Ectodermal cell (in vitro differentiated cells): ENCODE measurements around the gene SDK1.

Source experiments
- H3K27ac ChIP-seq: 2 replicates; pipeline ENCODE4 v1.7.0; 2013; ENCODE audit warnings: mild to moderate bottlenecking, low read depth, low read length; ENCODE audit not compliant: insufficient read depth, poor library complexity, severe bottlenecking
- H3K27me3 ChIP-seq: 2 replicates; pipeline ENCODE4 v1.7.0; 2013; ENCODE audit warnings: mild to moderate bottlenecking, low read length; ENCODE audit not compliant: insufficient read depth, control insufficient read depth, poor library complexity, severe bottlenecking
- H3K36me3 ChIP-seq: one replicate; pipeline ENCODE4 v1.7.0; 2013; ENCODE audit warnings: low read length; ENCODE audit not compliant: control insufficient read depth, insufficient read depth
- H3K4me1 ChIP-seq: one replicate; pipeline ENCODE4 v1.7.0; 2013; ENCODE audit warnings: low read length; ENCODE audit not compliant: control insufficient read depth, insufficient read depth
- H3K4me3 ChIP-seq: 2 replicates; pipeline ENCODE4 v1.7.0; 2013; ENCODE audit warnings: low read depth, low read length, control low read depth; ENCODE audit not compliant: insufficient read depth
- H3K9me3 ChIP-seq: 2 replicates; pipeline ENCODE4 v1.7.0; 2013; ENCODE audit warnings: mild to moderate bottlenecking, low read length, moderate library complexity; ENCODE audit not compliant: control insufficient read depth
- WGBS, 2 experiments: methylation state at CpG; one replicate each; pipeline ENCODE4 v1.1.7; 2013; ENCODE audit warnings: missing lambda C conversion rate in 2 of 2; 5-methylcytosine and 5-hydroxymethylcytosine counted together

SDK1 gene

DNA sequence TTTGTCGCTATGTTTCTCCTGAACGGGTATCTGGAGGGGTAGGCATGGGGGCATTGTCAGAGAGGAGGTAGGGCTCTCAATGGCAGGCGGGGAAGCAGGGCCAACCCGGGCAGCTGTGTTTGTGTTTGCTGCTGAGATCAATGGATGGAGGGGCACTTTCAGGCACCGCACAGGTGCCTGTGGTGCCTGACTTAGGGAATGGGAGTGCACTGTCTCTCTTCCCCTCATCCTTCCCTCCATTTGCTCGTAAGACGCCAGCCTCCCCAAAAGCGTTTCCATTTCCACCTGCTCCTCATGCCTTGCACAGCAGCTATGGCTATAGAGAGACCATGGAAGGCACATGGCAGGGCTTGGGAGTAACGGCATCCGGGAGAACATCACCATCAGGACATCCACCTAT is 765.2 kb downstream of the SDK1 start:
- WGBS, 2 experiments: 90 to 95% methylated on average over 9 to 10 of the region's 10 CpGs
- Histone ChIP-seq H3K27me3 (no peaks in the 10 kb centered on the region), H3K4me3 (no peak overlapping the region), H3K36me3 (no peaks in the 10 kb centered on the region), H3K4me1 (peaks cover 6% of the 10 kb centered on the region), H3K27ac (no peak overlapping the region), H3K9me3 (no peaks in the 10 kb centered on the region)

DNA sequence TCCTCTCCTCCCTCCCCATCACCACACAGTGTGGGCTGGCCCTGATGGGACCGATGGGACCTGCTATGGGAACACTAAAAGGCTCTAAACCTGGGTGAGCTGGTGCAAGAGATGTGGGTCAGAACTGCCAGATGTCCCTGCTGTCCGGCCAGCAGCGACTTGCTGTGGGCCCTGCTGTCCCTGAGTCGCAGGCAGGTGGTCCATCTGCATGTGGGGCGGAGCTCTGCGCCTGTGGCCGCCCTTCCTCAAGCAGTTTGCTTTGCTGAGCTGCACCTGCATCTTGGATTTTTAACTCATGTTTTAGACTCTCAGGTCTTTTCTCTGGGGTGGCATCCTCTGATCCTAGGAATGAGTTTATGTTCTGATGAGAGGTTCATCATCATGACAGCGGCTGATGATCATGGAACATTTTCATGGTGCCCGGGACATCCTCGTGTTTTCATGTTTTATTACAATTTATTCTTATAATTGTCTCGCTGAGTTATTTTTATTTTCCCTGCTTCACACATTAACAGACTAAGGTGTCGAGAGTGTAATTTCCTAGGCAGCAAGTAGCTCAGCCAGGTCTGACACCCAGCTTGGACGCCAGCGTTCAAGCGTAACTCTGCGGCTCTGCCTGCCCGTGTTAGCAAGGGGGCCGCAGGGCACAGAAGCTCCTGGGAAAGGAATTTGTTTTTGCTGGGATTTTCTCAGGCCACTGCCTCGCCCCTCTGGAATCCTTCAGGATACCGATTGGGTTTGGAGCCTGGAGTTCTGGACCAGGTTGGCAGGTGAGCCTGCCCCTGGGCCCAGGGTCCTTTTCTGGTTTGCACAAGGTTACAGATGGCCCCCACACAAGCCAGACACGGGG is 765.8 kb downstream of the SDK1 start:
- Histone ChIP-seq H3K36me3 (no peaks in the 10 kb centered on the region), H3K27me3 (no peaks in the 10 kb centered on the region), H3K4me1 (peaks cover 11% of the 10 kb centered on the region), H3K27ac (no peak overlapping the region), H3K9me3 (no peaks in the 10 kb centered on the region), H3K4me3 (no peak overlapping the region)
- 85 to 86% methylated on average over 21 of the region's 21 CpGs for WGBS, 2 experiments

DNA sequence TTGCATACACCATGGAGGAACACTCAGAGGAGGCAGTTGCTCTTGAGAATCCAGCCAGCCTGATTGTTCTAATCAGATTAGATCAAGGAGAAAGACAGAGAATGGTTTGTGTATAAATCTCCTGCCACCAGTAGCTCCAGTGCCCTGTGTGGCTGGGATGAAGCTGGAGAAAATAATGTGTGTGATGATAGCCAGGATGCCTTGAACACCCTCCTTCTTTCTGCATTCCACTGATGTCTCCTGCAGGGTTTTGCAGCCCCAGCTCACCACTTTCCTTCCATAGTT is 766.4 kb downstream of the SDK1 start:
- Histone ChIP-seq H3K9me3 (no peaks in the 10 kb centered on the region), H3K27ac (no peak overlapping the region), H3K27me3 (no peaks in the 10 kb centered on the region)

DNA sequence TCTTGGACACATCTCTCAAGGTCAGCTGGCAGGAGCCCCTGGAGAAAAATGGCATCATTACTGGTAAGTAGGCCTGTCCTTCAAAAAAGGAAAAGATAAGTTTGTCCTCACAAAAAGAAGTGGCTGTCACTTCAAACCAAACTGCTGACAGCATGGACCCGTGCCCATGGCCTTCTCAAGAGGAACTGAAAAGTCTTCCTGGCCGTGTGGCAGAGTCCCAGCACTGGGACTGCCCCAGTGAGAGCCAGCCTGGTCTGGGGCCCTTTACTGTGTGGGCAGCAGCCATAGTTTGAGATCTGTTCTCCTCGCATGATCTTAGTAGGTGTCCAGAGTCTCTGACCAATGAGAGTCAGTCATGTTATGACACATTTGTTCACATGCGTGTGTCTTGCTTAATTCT is 766.8 kb downstream of the SDK1 start:
- Histone ChIP-seq H3K36me3 (no peaks in the 10 kb centered on the region), H3K4me1 (peaks cover 21% of the 10 kb centered on the region), H3K4me3 (no peak overlapping the region), H3K27me3 (no peaks in the 10 kb centered on the region), H3K9me3 (no peaks in the 10 kb centered on the region), H3K27ac (no peak overlapping the region)
- 95 to 96% methylated on average over 4 of the region's 4 CpGs for WGBS, 2 experiments

More for the DNA sequence above, 766.4 kb downstream of the SDK1 start:
- no peaks in the 10 kb centered on the region for H3K36me3 ChIP-seq
- no peak overlapping the region for H3K4me3 ChIP-seq
- H3K4me1 ChIP-seq: peaks cover 17% of the 10 kb centered on the region

DNA sequence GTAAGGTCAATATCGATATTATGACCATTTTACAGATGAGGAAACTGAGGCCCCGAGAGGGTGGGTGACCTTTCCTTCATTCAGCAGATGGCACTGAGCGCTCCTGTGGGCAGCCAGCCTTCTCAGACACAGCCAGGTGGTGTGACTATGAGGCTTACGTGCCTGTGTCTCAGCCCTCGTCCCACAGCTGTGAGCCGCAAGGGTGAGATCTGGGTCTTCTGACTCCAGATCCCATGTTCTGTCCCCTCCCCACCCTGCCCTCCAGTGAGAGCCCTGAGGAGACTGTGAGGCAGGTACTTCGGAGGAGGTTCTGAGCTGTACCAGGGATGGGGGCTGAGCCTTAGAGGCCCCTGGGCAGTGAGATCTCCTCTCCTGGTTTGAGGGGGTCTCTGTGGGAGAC is 767.2 kb downstream of the SDK1 start:
- 94 to 97% methylated on average over 7 of the region's 7 CpGs for WGBS, 2 experiments
- Histone ChIP-seq H3K36me3 (no peaks in the 10 kb centered on the region), H3K4me1 (peaks cover 21% of the 10 kb centered on the region), H3K27me3 (no peaks in the 10 kb centered on the region), H3K27ac (no peak overlapping the region), H3K9me3 (no peaks in the 10 kb centered on the region), H3K4me3 (no peak overlapping the region)

DNA sequence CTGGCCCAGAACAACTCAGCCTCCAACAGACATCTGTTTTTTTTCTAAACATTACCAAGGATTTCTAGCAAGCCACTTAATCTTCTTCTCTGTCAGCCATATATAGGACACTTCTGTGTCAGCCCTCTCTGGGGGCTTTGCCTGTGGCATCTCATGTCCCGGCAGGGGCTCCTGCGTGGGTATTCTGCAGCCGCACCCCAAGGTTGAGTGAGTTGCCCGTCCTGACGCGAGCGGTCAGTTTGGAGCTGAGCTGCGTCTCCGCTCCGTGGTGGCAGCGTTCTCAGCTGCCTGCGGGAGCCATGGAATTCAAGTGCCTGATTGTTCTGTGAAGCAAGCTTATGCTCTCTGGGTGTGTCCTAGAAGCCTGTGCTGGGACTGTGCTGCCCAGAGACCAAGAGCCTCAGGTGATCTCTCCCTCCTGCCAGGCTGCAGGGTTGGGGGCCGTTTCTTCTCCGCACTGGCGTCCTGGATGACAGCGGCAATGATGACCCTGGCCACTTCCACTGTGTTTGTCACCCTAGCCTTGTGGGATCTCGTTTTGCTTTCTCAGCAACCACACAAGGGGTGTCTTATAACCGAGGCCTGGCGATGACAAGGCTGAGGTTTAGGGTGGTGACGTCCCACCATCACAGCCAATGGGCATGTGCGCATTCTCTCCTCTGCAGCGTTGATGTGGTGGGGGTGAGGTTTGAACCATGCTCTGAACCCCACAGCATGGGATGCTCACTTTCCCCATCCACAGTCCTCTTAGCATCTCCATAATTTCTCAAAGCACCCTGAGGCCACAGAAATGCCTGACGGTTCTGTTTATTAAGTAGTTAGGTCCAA is 768.4 kb downstream of the SDK1 start:
- Histone ChIP-seq H3K27me3 (no peaks in the 10 kb centered on the region), H3K9me3 (no peaks in the 10 kb centered on the region), H3K27ac (no peak overlapping the region), H3K4me3 (no peak overlapping the region), H3K36me3 (no peaks in the 10 kb centered on the region), H3K4me1 (peaks cover 21% of the 10 kb centered on the region)
- WGBS, 2 experiments: 89 to 90% methylated on average over 23 of the region's 23 CpGs

DNA sequence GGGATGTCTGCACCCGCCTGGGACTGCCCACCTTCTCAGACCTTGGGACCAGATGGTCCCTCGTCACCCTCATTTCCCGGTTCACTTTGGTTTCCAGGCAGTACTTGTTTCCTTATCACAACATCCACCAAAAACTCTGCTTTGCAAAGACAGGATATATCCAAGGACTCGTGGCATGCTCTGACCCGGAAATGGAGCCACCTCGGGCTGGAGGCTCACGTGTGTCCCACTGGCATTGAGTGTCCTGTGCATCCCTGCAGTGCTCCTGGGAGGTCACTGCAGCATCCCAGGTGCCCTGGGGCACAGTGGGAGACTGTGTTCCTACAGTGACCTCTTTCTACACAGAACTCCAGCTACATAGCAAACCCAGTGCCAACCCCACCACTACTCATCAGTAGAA is 769.2 kb downstream of the SDK1 start:
- Histone ChIP-seq H3K27ac (no peak overlapping the region), H3K27me3 (no peaks in the 10 kb centered on the region), H3K9me3 (no peaks in the 10 kb centered on the region), H3K36me3 (no peaks in the 10 kb centered on the region), H3K4me1 (peaks cover 21% of the 10 kb centered on the region), H3K4me3 (no peak overlapping the region)
- WGBS, 2 experiments: 91 to 93% methylated on average over 7 of the region's 7 CpGs

DNA sequence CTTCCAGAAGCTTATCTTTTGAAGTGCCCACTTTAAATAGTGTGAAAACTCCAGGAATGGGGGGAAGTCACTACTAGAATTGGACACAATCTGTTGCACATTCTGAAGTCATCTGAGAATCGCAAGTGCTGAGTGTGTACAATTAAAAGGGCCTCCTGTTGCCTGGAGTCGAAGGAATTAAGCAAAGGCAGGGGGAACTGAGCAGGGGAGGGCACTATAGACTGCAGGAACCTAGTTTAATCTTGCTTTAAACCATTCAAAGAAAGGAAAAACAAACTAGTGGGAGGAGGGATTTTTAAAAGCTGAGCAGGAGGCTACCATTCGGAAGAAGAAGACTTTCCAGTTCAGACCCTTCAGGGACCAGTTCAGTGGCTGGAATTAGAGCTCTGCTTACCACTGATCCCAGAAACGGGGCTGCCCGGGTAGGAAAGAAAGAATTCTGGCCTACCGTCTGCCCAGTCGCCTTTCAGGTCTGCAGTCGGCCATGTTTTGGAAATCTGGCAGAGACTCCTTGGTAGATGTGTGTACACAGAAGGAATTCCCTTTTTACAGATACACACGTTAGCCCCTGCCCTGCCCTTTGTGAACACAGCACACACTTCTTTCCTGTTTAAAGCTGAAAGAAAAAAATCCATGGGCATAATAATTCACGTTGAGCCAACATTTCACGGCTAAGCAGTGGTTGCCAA is 770.5 kb downstream of the SDK1 start:
- H3K27me3 ChIP-seq: no peaks in the 10 kb centered on the region
- no peak overlapping the region for H3K4me3 ChIP-seq
- H3K36me3 ChIP-seq: no peaks in the 10 kb centered on the region
- H3K27ac ChIP-seq: no peak overlapping the region
- H3K9me3 ChIP-seq: no peaks in the 10 kb centered on the region
- WGBS, 2 experiments: 74 to 81% methylated on average over 11 of the region's 11 CpGs
- H3K4me1 ChIP-seq: peaks cover 21% of the 10 kb centered on the region

DNA sequence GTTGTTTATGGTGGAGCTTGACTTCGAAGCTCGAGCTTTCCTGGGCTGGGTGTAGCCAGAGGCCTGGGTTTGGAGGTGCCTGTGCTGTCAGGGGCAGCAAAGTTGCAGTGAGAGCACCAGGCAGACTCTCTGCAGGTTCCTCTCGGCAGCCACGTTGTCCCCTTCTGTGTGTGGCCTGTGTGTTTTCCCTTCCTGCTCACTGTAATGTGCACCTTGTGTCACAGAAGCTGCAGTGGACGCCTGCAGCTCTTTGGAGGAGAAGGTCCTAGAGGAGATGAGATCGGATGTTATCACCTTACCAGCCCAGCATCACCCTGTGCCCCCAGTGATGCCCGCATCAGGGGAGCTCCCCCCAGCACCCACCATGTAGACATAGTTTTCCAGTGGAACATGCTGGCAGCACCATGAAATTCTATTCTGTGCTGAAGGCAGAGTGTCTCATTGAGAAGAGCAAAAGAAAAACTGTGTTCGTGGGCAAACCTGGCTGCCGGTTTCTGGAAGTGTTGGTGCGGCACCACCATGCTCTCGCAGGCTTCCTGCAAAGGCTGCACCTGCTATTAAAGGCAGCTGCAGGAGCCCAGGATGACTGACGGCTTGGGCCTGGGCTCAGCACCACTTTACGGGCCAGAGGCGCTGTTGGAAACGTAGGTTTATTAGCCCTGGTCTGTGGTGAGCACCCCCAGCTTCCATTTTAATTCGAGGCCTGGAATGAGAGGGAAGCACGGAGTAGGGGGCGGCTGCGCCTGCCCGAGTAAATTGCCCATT is 771.3 kb downstream of the SDK1 start:
- no peaks in the 10 kb centered on the region for H3K36me3 ChIP-seq
- peaks cover 21% of the 10 kb centered on the region for H3K4me1 ChIP-seq
- H3K9me3 ChIP-seq: no peaks in the 10 kb centered on the region
- 90 to 92% methylated on average over 20 of the region's 20 CpGs for WGBS, 2 experiments
- no peak overlapping the region for H3K27ac ChIP-seq
- H3K27me3 ChIP-seq: no peaks in the 10 kb centered on the region
- no peak overlapping the region for H3K4me3 ChIP-seq
